ENCODE data around the gene IGSF9. TPM values are rescaled to one million over a fixed set of nuclear protein-coding genes. Genes with fewer than 3 reads are reported as not detected.

Gene IGSF9
- total RNA-seq, 2 experiments from 2014 or later = not detected

DNA sequence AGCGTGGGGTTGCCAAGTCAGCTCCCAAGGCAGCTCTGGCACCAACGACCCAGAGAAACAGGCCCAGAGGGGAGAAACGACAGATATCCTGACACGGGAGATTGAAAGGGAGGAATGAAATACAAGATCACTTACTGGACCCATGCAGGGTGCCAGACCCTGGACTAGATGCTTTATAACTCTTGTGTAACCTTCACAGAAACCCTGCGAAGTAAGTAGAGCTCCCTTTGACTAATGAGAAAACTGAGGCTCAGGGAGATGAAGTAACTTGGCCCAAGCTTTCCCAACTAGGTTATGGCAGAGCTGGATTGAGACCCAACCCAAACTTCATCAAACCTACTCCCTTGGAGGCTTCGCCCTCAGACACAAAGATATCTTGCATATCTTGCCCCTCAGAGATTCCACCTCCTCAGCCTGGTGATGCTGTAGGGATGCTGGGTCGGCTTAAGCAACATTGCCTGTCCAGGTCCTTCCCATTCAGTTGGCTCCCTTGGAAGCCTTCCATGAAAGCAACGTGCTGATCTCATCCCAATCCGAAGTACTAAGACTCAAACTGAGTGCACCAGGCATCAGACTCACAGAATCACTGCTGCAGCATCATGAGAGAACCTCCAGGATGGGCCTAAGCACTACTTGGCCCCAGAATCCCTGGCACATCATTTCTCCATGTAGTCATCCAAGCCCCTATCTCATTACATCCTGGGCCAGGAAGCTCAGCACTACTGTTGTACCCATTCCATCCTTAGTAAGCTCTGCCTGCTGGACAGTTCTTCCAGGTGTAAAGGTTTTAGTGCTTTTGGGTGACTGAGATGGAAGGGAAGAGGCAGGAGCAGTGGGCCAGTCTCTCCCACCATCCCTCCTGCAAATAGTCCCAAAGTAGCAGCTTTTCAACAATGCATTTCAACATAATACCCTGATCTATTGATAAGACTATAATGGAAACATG is 1.1 kb upstream of the IGSF9 start:
- Mint-ChIP-seq H3K9me3 (no peaks in the 10 kb centered on the region), H3K27ac (no peak overlapping the region), H3K27me3 (peaks cover 42% of the 10 kb centered on the region), H3K4me1 (ENCODE audit: low read depth) (peaks cover 10% of the 10 kb centered on the region), H3K36me3 (ENCODE audit: low read depth) (no peaks in the 10 kb centered on the region), H3K4me3 (peak overlapping the region; percentile 23)
- Histone ChIP-seq H3K27me3 (ENCODE audit: control insufficient read depth in 1 of 2, insufficient read depth in 2 of 2, low read length in 2 of 2) (peaks cover 22 to 27% of the 10 kb centered on the region in 2 experiments), H3K36me3 (ENCODE audit: insufficient read depth, low read length) (no peaks in the 10 kb centered on the region), H3K4me3 (ENCODE audit: low read length) (no peak overlapping the region), H3K4me1 (ENCODE audit: insufficient read depth, low read length) (peaks cover 15% of the 10 kb centered on the region), H3K9me3 (ENCODE audit: control insufficient read depth in 1 of 2, insufficient read depth in 1 of 2, low read length in 2 of 2) (no peaks in the 10 kb centered on the region), H3K27ac (ENCODE audit: low read depth in 1 of 2, low read length in 2 of 2) (no peak overlapping the region)
- intact Hi-C loops (cut with DNase I, micrococcal nuclease) = loop anchor here in 1 of 2 experiments (5.0 kb wide), 3 partner anchors 149 to 814 kb away; no protein-coding TSS in a partner anchor
- ChIA-PET CTCF (interaction anchor here (0.9 to 2.2 kb wide), 8 partner anchors 22 to 166 kb away, joined by 3 to 25 read pairs (median 7); partner anchors contain the start of genes DUSP23 and TAGLN2), POLR2A (interaction anchor here (1.0 to 1.6 kb wide), 6 partner anchors 9 to 61 kb away, joined by 3 to 7 read pairs (median 4); partner anchors contain the start of gene TAGLN2)
- ATAC-seq (ENCODE audit: poor library complexity) = no peak
- TF ChIP-seq, protein P1, sequence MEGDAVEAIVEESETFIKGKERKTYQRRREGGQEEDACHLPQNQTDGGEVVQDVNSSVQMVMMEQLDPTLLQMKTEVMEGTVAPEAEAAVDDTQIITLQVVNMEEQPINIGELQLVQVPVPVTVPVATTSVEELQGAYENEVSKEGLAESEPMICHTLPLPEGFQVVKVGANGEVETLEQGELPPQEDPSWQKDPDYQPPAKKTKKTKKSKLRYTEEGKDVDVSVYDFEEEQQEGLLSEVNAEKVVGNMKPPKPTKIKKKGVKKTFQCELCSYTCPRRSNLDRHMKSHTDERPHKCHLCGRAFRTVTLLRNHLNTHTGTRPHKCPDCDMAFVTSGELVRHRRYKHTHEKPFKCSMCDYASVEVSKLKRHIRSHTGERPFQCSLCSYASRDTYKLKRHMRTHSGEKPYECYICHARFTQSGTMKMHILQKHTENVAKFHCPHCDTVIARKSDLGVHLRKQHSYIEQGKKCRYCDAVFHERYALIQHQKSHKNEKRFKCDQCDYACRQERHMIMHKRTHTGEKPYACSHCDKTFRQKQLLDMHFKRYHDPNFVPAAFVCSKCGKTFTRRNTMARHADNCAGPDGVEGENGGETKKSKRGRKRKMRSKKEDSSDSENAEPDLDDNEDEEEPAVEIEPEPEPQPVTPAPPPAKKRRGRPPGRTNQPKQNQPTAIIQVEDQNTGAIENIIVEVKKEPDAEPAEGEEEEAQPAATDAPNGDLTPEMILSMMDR (IDR thresholded peaks at IDR 0.05) = no peak
- no peak for DNase-seq

DNA sequence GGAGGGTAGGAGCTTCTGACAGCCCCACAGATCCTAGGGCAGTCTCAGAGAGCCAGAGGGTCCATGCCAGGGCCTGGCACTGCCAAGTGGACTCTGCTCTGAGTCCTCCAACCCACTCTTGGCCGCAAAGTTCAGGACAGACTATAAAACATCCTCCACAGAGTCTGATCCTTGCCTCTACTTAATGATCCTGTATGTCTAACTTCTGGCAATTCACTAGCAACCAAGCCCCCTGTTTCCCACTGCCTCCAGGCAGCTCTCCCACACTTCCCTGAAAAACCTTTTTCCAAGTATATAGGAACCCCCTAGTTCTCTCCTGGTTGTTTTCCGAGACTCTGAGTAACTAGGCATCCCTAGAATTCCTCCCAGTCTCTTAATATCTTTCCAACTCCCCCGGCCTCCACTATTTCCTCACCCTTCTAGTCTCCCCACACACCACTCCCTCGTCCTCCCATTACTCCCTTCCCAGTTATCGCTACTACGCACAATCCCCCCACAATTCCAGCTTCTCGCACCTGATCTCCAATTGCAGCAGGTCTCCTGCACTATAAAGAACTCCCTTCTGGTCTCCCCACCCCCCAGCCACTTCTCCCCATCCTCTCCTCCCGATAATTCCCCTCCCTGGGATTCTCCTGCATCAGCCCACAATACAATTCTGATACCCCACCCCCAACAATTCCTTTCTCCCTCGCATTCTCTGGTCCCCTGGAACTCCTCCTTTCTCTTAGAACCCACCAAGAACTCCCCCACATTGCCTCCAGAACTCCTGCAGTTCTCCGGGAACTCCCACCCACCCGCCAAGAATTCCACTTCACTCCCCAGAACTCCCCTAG is 574 bp downstream of the IGSF9 start:
- no peaks in the 10 kb centered on the region for H3K36me3 Mint-ChIP-seq (ENCODE audit: low read depth)
- H3K27ac Mint-ChIP-seq = no peak overlapping the region
- TF ChIP-seq, protein P1 (IDR thresholded peaks at IDR 0.05) = no peak
- peaks cover 10% of the 10 kb centered on the region for H3K4me1 Mint-ChIP-seq (ENCODE audit: low read depth)
- peaks cover 43% of the 10 kb centered on the region for H3K27me3 Mint-ChIP-seq
- ChIA-PET CTCF (interaction anchor here (0.9 to 2.2 kb wide), 8 partner anchors 20 to 164 kb away, joined by 3 to 25 read pairs (median 7); partner anchors contain the start of genes DUSP23 and TAGLN2), POLR2A (interaction anchor here (1.0 to 1.6 kb wide), 7 partner anchors 8 to 63 kb away, joined by 3 to 7 read pairs (median 4); partner anchors contain the start of gene TAGLN2)
- Histone ChIP-seq H3K27me3 (ENCODE audit: control insufficient read depth in 1 of 2, insufficient read depth in 2 of 2, low read length in 2 of 2) (peaks cover 22 to 26% of the 10 kb centered on the region in 2 experiments), H3K4me1 (ENCODE audit: insufficient read depth, low read length) (peaks cover 15% of the 10 kb centered on the region), H3K4me3 (ENCODE audit: low read length) (peak overlapping the region; percentile 46), H3K27ac (ENCODE audit: low read depth in 1 of 2, low read length in 2 of 2) (no peak overlapping the region), H3K36me3 (ENCODE audit: insufficient read depth, low read length) (no peaks in the 10 kb centered on the region), H3K9me3 (ENCODE audit: control insufficient read depth in 1 of 2, insufficient read depth in 1 of 2, low read length in 2 of 2) (no peaks in the 10 kb centered on the region)
- no peak for ATAC-seq (ENCODE audit: poor library complexity)
- DNase-seq = no peak
- peak overlapping the region; percentile 62 for H3K4me3 Mint-ChIP-seq
- no peaks in the 10 kb centered on the region for H3K9me3 Mint-ChIP-seq
- intact Hi-C loops (cut with DNase I, micrococcal nuclease) = loop anchor here (1.0 to 5.0 kb wide), 4 partner anchors 147 to 813 kb away; no protein-coding TSS in a partner anchor
